Mesenchymal stem cell (in vitro differentiated cells and primary cell): ENCODE results near the gene TBC1D16.

Experiments used
- DNase-seq: peaks from one replicate; pipeline ENCODE4 v3.0.0-alpha.2; 2013
- H2AFZ ChIP-seq: one replicate; pipeline ENCODE4 v1.6.1; 2013; ENCODE audit warnings: low read depth, mild to moderate bottlenecking, control low read depth, inconsistent platforms, low read length, moderate library complexity
- H2AK5ac ChIP-seq: 2 replicates; pipeline ENCODE4 v1.6.1; 2013; ENCODE audit warnings: low read length, moderate library complexity, mild to moderate bottlenecking, inconsistent platforms; ENCODE audit not compliant: severe bottlenecking
- H2BK120ac ChIP-seq: one replicate; pipeline ENCODE4 v1.6.1; 2013; ENCODE audit warnings: low read depth, mild to moderate bottlenecking, inconsistent platforms, low read length, moderate library complexity
- H2BK12ac ChIP-seq, 2 experiments: one replicate each; pipeline ENCODE4 v1.6.1; 2013; ENCODE audit warnings: inconsistent platforms in 2 of 2, low read length in 2 of 2, mild to moderate bottlenecking in 2 of 2, moderate library complexity in 2 of 2, control low read depth in 1 of 2
- H2BK15ac ChIP-seq: one replicate; pipeline ENCODE4 v1.6.1; 2013; ENCODE audit warnings: mild to moderate bottlenecking, low read depth, inconsistent platforms; ENCODE audit not compliant: poor library complexity, severe bottlenecking
- H2BK5ac ChIP-seq: 2 replicates; pipeline ENCODE4 v1.6.1; 2013; ENCODE audit warnings: low read depth, mild to moderate bottlenecking, low read length, control low read depth, inconsistent platforms; ENCODE audit not compliant: poor library complexity, severe bottlenecking
- H3K14ac ChIP-seq, 2 experiments: one replicate each; pipeline ENCODE4 v1.6.1; 2013; ENCODE audit warnings: inconsistent platforms in 2 of 2, low read length in 2 of 2, control low read depth in 1 of 2, mild to moderate bottlenecking in 1 of 2, moderate library complexity in 1 of 2
- H3K18ac ChIP-seq, 2 experiments: one replicate each; pipeline ENCODE4 v1.6.1; 2013; ENCODE audit warnings: inconsistent platforms in 2 of 2, low read length in 2 of 2, control low read depth in 1 of 2, low read depth in 1 of 2, mild to moderate bottlenecking in 1 of 2
- H3K23ac ChIP-seq, 2 experiments: one replicate each; pipeline ENCODE4 v1.6.1; 2013; ENCODE audit warnings: inconsistent platforms in 2 of 2, low read length in 2 of 2, mild to moderate bottlenecking in 2 of 2, moderate library complexity in 2 of 2, control low read depth in 1 of 2
- H3K27ac ChIP-seq: 2 replicates; pipeline ENCODE4 v1.5.1; 2013; ENCODE audit warnings: mild to moderate bottlenecking, moderate library complexity, low read length, control low read depth, inconsistent platforms; ENCODE audit not compliant: poor library complexity, severe bottlenecking
- H3K27me3 ChIP-seq, 2 experiments: 2 replicates each; pipeline versions ENCODE4 v1.6.1 to v1.7.0; 2013; ENCODE audit warnings: low read length in 2 of 2, mild to moderate bottlenecking in 2 of 2, moderate library complexity in 2 of 2, control low read depth in 1 of 2, inconsistent platforms in 1 of 2; ENCODE audit not compliant: control insufficient read depth in 1 of 2, insufficient read depth in 1 of 2
- H3K36me3 ChIP-seq, 2 experiments: 2 replicates each; pipeline versions ENCODE4 v1.6.1 to v1.7.0; 2013; ENCODE audit warnings: low read length in 2 of 2, control low read depth in 1 of 2, inconsistent platforms in 1 of 2, low read depth in 1 of 2, mild to moderate bottlenecking in 1 of 2; ENCODE audit not compliant: insufficient read depth in 2 of 2, control insufficient read depth in 1 of 2
- H3K4ac ChIP-seq, 2 experiments: one replicate each; pipeline ENCODE4 v1.6.1; 2013; ENCODE audit warnings: inconsistent platforms in 2 of 2, low read length in 2 of 2, mild to moderate bottlenecking in 2 of 2, moderate library complexity in 2 of 2, control low read depth in 1 of 2, low read depth in 1 of 2
- H3K4me1 ChIP-seq: 2 replicates; pipeline ENCODE4 v1.6.1; 2013; ENCODE audit warnings: low read depth, low read length, control low read depth; ENCODE audit not compliant: control insufficient read depth, insufficient read depth
- H3K4me2 ChIP-seq: 2 replicates; pipeline ENCODE4 v1.6.1; 2013; ENCODE audit warnings: low read length, mild to moderate bottlenecking, inconsistent platforms; ENCODE audit not compliant: poor library complexity, severe bottlenecking
- H3K4me3 ChIP-seq, 2 experiments: 2 replicates each; pipeline versions ENCODE4 v1.5.1 to v1.7.0; 2013; ENCODE audit warnings: low read length in 2 of 2, mild to moderate bottlenecking in 2 of 2, control low read depth in 1 of 2, low read depth in 1 of 2; ENCODE audit not compliant: insufficient read depth in 1 of 2
- H3K79me1 ChIP-seq: replicated peaks from 2 replicates; pipeline ENCODE4 v1.6.1; 2013; ENCODE audit warnings: mild to moderate bottlenecking, control low read depth, low read length, inconsistent platforms; ENCODE audit not compliant: poor library complexity, severe bottlenecking
- H3K9ac ChIP-seq: 2 replicates; pipeline ENCODE4 v1.7.0; 2013; ENCODE audit warnings: mild to moderate bottlenecking, low read length, moderate library complexity
- H3K9me3 ChIP-seq: 2 replicates; pipeline ENCODE4 v1.7.0; 2013; ENCODE audit warnings: mild to moderate bottlenecking, low read length; ENCODE audit not compliant: control insufficient read depth
- H4K8ac ChIP-seq: one replicate; pipeline ENCODE4 v1.6.1; 2013; ENCODE audit warnings: inconsistent platforms, mild to moderate bottlenecking, low read length, moderate library complexity
- H4K91ac ChIP-seq: one replicate; pipeline ENCODE4 v1.6.1; 2013; ENCODE audit warnings: mild to moderate bottlenecking, low read length, inconsistent platforms
- WGBS: methylation state at CpG from one replicate; pipeline ENCODE4 v1.1.7; 2013; ENCODE audit warnings: mixed read lengths; 5-methylcytosine and 5-hydroxymethylcytosine counted together

Gene TBC1D16

GRCh38 chr17:80065478-80066170 is 30.0 kb upstream of the TBC1D16 start:
- WGBS: 88% methylated on average over 32 of the region's 32 CpGs
- no peak overlapping the region for H2BK120ac ChIP-seq
- H3K4me1 ChIP-seq: peaks cover 12% of the 10 kb centered on the region
- H3K9me3 ChIP-seq: no peaks in the 10 kb centered on the region
- no peaks in the 10 kb centered on the region for H3K79me1 ChIP-seq
- H3K36me3 ChIP-seq: no peaks in the 10 kb centered on the region
- no peak overlapping the region for H3K4me2 ChIP-seq
- H3K23ac ChIP-seq: no peak overlapping the region
- no peaks in the 10 kb centered on the region for H3K27me3 ChIP-seq
- H4K91ac ChIP-seq: no peak overlapping the region
- no peak for DNase-seq
- no peak overlapping the region for H3K4ac ChIP-seq
- H2AK5ac ChIP-seq: no peak overlapping the region
- no peak overlapping the region for H3K18ac ChIP-seq
- no peak overlapping the region for H2BK5ac ChIP-seq
- H2BK12ac ChIP-seq: peak overlapping the region; percentile 0 to 55
- peak overlapping the region; percentile 73 for H2BK15ac ChIP-seq
- H3K27ac ChIP-seq: no peak overlapping the region
- H3K9ac ChIP-seq: no peak overlapping the region
- H4K8ac ChIP-seq: no peak overlapping the region
- H3K4me3 ChIP-seq: no peak overlapping the region
- no peak overlapping the region for H3K14ac ChIP-seq
- no peak overlapping the region for H2AFZ ChIP-seq

GRCh38 chr17:80064696-80065095 is 29.0 kb upstream of the TBC1D16 start:
- Histone ChIP-seq H3K9me3 (no peaks in the 10 kb centered on the region), H3K9ac (no peak overlapping the region), H3K27ac (no peak overlapping the region), H3K4me1 (peaks cover 12% of the 10 kb centered on the region), H3K4me2 (peak overlapping the region; percentile 11), H2BK12ac (peak overlapping the region; percentile 1 to 91), H2BK5ac (no peak overlapping the region), H2AFZ (no peak overlapping the region), H4K8ac (peak overlapping the region; percentile 50), H4K91ac (peak overlapping the region; percentile 1), H2AK5ac (no peak overlapping the region), H3K23ac (no peak overlapping the region), H2BK15ac (no peak overlapping the region), H3K79me1 (no peaks in the 10 kb centered on the region), H3K14ac (peak overlapping the region in 1 of 2 experiments; percentile 42), H3K4ac (no peak overlapping the region), H3K4me3 (no peak overlapping the region), H2BK120ac (no peak overlapping the region), H3K27me3 (no peaks in the 10 kb centered on the region), H3K18ac (peak overlapping the region; percentile 2 to 30), H3K36me3 (no peaks in the 10 kb centered on the region)
- peak; percentile 8 for DNase-seq
- WGBS: 73% methylated on average over 8 of the region's 8 CpGs

DNA sequence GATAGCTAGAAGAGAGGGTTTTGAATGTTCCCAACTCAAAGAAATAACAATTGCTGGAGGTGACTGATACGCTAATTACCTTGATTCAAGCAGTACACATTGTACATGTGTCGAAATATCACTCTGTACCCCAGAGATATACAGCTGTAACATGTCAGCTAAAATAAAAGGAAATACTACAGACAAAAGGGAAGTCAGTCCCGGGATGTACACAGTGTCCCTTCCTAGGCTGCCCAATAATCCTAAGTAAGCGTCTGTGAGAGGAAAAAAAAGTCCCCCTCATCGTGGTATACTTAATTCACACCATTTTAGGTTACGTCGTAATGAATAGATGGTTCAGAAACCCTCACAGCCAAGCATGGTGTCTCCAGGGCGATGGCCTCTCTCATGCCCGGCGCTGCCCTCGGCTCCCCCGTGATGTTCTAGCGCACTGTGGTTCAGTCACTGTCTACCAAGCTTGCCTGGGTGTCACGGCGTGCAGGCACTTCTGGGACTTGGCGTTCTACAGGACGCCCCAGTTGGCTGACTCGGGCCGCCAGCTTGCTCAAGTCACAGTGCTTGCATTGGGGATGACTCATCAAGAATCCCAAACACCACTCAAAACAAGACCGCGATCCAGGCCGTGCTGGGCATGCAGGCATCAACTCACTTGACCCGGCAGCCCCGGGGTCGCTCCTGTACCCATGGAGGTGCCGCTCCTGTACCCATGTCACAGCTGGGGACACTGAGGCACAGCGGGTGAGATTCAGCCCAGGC is 28.3 kb upstream of the TBC1D16 start:
- Histone ChIP-seq H4K91ac (no peak overlapping the region), H3K27me3 (no peaks in the 10 kb centered on the region), H2BK12ac (peak overlapping the region; percentile 1 to 94), H3K14ac (no peak overlapping the region), H3K4me2 (peak overlapping the region; percentile 11), H3K36me3 (peaks cover 2% of the 10 kb centered on the region in 2 experiments), H3K18ac (peak overlapping the region; percentile 2 to 51), H2BK5ac (no peak overlapping the region), H3K27ac (no peak overlapping the region), H3K23ac (no peak overlapping the region), H3K4me3 (no peak overlapping the region), H3K4ac (no peak overlapping the region), H3K4me1 (peaks cover 15% of the 10 kb centered on the region), H2AFZ (no peak overlapping the region), H4K8ac (peak overlapping the region; percentile 70), H3K9me3 (no peaks in the 10 kb centered on the region), H2AK5ac (no peak overlapping the region), H3K79me1 (no peaks in the 10 kb centered on the region), H2BK120ac (no peak overlapping the region), H3K9ac (no peak overlapping the region), H2BK15ac (no peak overlapping the region)
- peak; percentile 95 for DNase-seq
- WGBS: 41% methylated on average over 27 of the region's 27 CpGs

GRCh38 chr17:80061421-80061820 is 25.7 kb upstream of the TBC1D16 start:
- WGBS: 88% methylated on average over 12 of the region's 12 CpGs

More at GRCh38 chr17:80061421-80061820, 25.7 kb upstream of the TBC1D16 start:
- no peak overlapping the region for H2BK5ac ChIP-seq
- no peak overlapping the region for H4K91ac ChIP-seq
- no peak overlapping the region for H4K8ac ChIP-seq
- H3K14ac ChIP-seq: no peak overlapping the region
- peaks cover 15% of the 10 kb centered on the region for H3K4me1 ChIP-seq
- no peaks in the 10 kb centered on the region for H3K79me1 ChIP-seq
- no peak overlapping the region for H3K27ac ChIP-seq
- H2BK15ac ChIP-seq: no peak overlapping the region
- no peak overlapping the region for H2AK5ac ChIP-seq
- H2BK12ac ChIP-seq: no peak overlapping the region
- H3K4me3 ChIP-seq: no peak overlapping the region
- H2AFZ ChIP-seq: no peak overlapping the region
- no peak for DNase-seq
- peaks cover 6 to 10% of the 10 kb centered on the region in 2 experiments for H3K36me3 ChIP-seq
- no peak overlapping the region for H3K23ac ChIP-seq
- no peaks in the 10 kb centered on the region for H3K9me3 ChIP-seq
- H3K9ac ChIP-seq: no peak overlapping the region
- H3K4ac ChIP-seq: no peak overlapping the region
- H3K18ac ChIP-seq: no peak overlapping the region
- H3K27me3 ChIP-seq: no peaks in the 10 kb centered on the region
- H2BK120ac ChIP-seq: no peak overlapping the region
- H3K4me2 ChIP-seq: no peak overlapping the region
